Panc1 (cell line): ENCODE results near the gene RHD.

Source experiments
- CTCF ChIP-seq: fragments of 450-650 bp; IDR thresholded peaks from 2 replicates; pipeline ENCODE4 v1.5.1; 2017; ENCODE audit warnings: mild to moderate bottlenecking
- POLR2AphosphoS5 ChIP-seq: IDR thresholded peaks from 2 replicates; pipeline ENCODE4 v1.6.1; 2012; ENCODE audit warnings: mild to moderate bottlenecking, low read depth, low read length, moderate library complexity
- REST ChIP-seq, 2 experiments: IDR thresholded peaks; 2 replicates each; pipeline ENCODE4 v1.6.1; 2011 to 2012; ENCODE audit warnings: low read depth in 2 of 2, control low read depth in 1 of 2, low read length in 1 of 2, mild to moderate bottlenecking in 1 of 2, moderate library complexity in 1 of 2; ENCODE audit not compliant: insufficient read depth in 1 of 2
- SIN3A ChIP-seq: IDR thresholded peaks from 2 replicates; pipeline ENCODE4 v1.6.1; 2012; ENCODE audit warnings: low read depth, mild to moderate bottlenecking, low read length, moderate library complexity, borderline replicate concordance; ENCODE audit not compliant: insufficient read depth
- TCF7L2 ChIP-seq: IDR thresholded peaks from 2 replicates; pipeline ENCODE4 v1.6.1; 2011; ENCODE audit warnings: mild to moderate bottlenecking, low read depth, low read length, inconsistent platforms

GRCh38 chr1:25232027-25232865 lies 40.1 kb upstream of the RHD start, which contains the start of gene SYF2:
- TF ChIP-seq CTCF (no peak), SIN3A (peak; percentile 97), REST (IDR thresholded peaks at IDR 0.05; ENCODE audit: insufficient read depth in 1 of 2, low read depth in 2 of 2, low read length in 1 of 2) (no peak), POLR2AphosphoS5 (peak; percentile 80), TCF7L2 (peak; percentile 76)
